Thyroid gland (tissue), 4 donors: ENCODE results near the gene FLRT2. TPM values are rescaled to one million over a fixed set of nuclear protein-coding genes. Genes with fewer than 3 reads are reported as not detected.

Source experiments
- DNase-seq, 2 donors: peaks; one replicate each; pipeline ENCODE4 v3.0.0-alpha.2; 2019
- H3K27ac ChIP-seq, 3 donors: fragments of 200-600 bp; sonication (generic); 1 replicate in 2 of 3; 2 replicates in 1 of 3; pipeline ENCODE4 v1.5.1; 2016 to 2019; ENCODE audit warnings: mild to moderate bottlenecking in 1 of 3, moderate library complexity in 1 of 3
- H3K27me3 ChIP-seq: fragments of 200-600 bp; sonication (generic); one replicate; pipeline ENCODE4 v1.5.1; 2019
- H3K36me3 ChIP-seq, 2 donors: fragments of 200-600 bp; sonication (generic); one replicate each; pipeline ENCODE4 v1.5.1; 2016 to 2019
- H3K4me1 ChIP-seq, 2 donors: fragments of 200-600 bp; sonication (generic); one replicate each; pipeline ENCODE4 v1.5.1; 2017 to 2019
- H3K4me3 ChIP-seq, 3 donors: fragments of 200-600 bp; sonication (generic); replicated peaks in 1 of 3; 1 replicate in 2 of 3; 2 replicates in 1 of 3; pipeline ENCODE4 v1.5.1; 2016; ENCODE audit warnings: mild to moderate bottlenecking in 1 of 3
- H3K9me3 ChIP-seq: fragments of 200-600 bp; sonication (generic); one replicate; pipeline ENCODE4 v1.5.1; 2017
- CTCF ChIP-seq, 6 experiments: fragments of 200-600 bp in 3 of 6; fragments of 450-650 bp in 3 of 6; sonication (generic) in 3 of 6; IDR thresholded peaks; one replicate each; pipeline ENCODE4 v1.5.1; 2016 to 2019; ENCODE audit warnings: antibody characterized with exemption in 6 of 6, mild to moderate bottlenecking in 2 of 6, inconsistent platforms in 1 of 6, moderate library complexity in 1 of 6
- POLR2A ChIP-seq, 2 donors: fragments of 450-650 bp; IDR thresholded peaks; one replicate each; pipeline ENCODE4 v1.6.1; 2017; ENCODE audit warnings: antibody characterized with exemption in 2 of 2, mild to moderate bottlenecking in 2 of 2, moderate library complexity in 1 of 2
- WGBS, 2 donors: methylation state at CpG; one replicate each; pipeline ENCODE4 v1.1.5; 2017; 5-methylcytosine and 5-hydroxymethylcytosine counted together
- intact Hi-C: fragments of 100-400 bp; cut with DNase I; formaldehyde crosslinking; loops from one replicate; pipeline ENCODE4 v1.15.1; 2023
- total RNA-seq, 4 donors: library from RNA; depleted of rRNA; stranded (reverse); fragments of >200 nt; gene quantifications; one replicate each; pipeline ENCODE4 v1.2.3, GENCODE V29; 2016

Gene FLRT2
- total RNA-seq, 4 donors from 2014 or later: 9.3 to 38.9 (median 23.5) TPM

- H3K4me1 ChIP-seq: peaks cover 2 to 3% of the 10 kb centered on the region in 2 donors
- H3K27ac ChIP-seq: peak overlapping the region in 1 of 3 donors; percentile 26
- H3K4me3 ChIP-seq: no peak overlapping the region
Observed at GRCh38 chr14:85565862-85566296, 35.9 kb downstream of the FLRT2 start.

GRCh38 chr14:85566603-85567002 lies 36.7 kb downstream of the FLRT2 start:
- Histone ChIP-seq H3K27ac (no peak overlapping the region), H3K36me3 (no peaks in the 10 kb centered on the region), H3K4me3 (no peak overlapping the region), H3K27me3 (no peaks in the 10 kb centered on the region), H3K4me1 (peaks cover 2 to 3% of the 10 kb centered on the region in 2 donors), H3K9me3 (no peaks in the 10 kb centered on the region)
- TF ChIP-seq POLR2A (IDR thresholded peaks at IDR 0.05) (no peak), CTCF (IDR thresholded peaks at IDR 0.05) (no peak)
- intact Hi-C loops: no loop called here
- no peak for DNase-seq
- WGBS, 2 donors: 73 to 76% methylated on average over 3 to 4 of the region's 4 CpGs

More at GRCh38 chr14:85565862-85566296, 35.9 kb downstream of the FLRT2 start:
- no peak for DNase-seq
- H3K36me3 ChIP-seq: no peaks in the 10 kb centered on the region
- H3K9me3 ChIP-seq: no peaks in the 10 kb centered on the region
- WGBS, 2 donors: 55 to 60% methylated on average over 3 of the region's 3 CpGs
- H3K27me3 ChIP-seq: no peaks in the 10 kb centered on the region
- intact Hi-C loops: no loop called here
- TF ChIP-seq CTCF (IDR thresholded peaks at IDR 0.05) (no peak), POLR2A (IDR thresholded peaks at IDR 0.05) (no peak)

GRCh38 chr14:85572011-85572410 lies 42.1 kb downstream of the FLRT2 start:
- intact Hi-C loops: no loop called here
- no peak for DNase-seq
- no peaks in the 10 kb centered on the region for H3K9me3 ChIP-seq
- H3K36me3 ChIP-seq: no peaks in the 10 kb centered on the region
- H3K27ac ChIP-seq: no peak overlapping the region
- 75 to 77% methylated on average over 2 of the region's 2 CpGs for WGBS, 2 donors
- TF ChIP-seq POLR2A (IDR thresholded peaks at IDR 0.05) (no peak), CTCF (IDR thresholded peaks at IDR 0.05) (no peak)
- H3K4me1 ChIP-seq: peaks cover 0 to 12% of the 10 kb centered on the region in 2 donors
- H3K4me3 ChIP-seq: no peak overlapping the region
- no peaks in the 10 kb centered on the region for H3K27me3 ChIP-seq

GRCh38 chr14:85572845-85573244 lies 42.9 kb downstream of the FLRT2 start:
- no peaks in the 10 kb centered on the region for H3K36me3 ChIP-seq
- no peak overlapping the region for H3K4me3 ChIP-seq
- intact Hi-C loops: no loop called here
- TF ChIP-seq POLR2A (IDR thresholded peaks at IDR 0.05) (no peak), CTCF (IDR thresholded peaks at IDR 0.05) (no peak)
- DNase-seq: no peak
- no peak overlapping the region for H3K27ac ChIP-seq
- H3K27me3 ChIP-seq: no peaks in the 10 kb centered on the region
- H3K9me3 ChIP-seq: no peaks in the 10 kb centered on the region
- H3K4me1 ChIP-seq: peaks cover 0 to 14% of the 10 kb centered on the region in 2 donors

GRCh38 chr14:85573406-85573805 lies 43.5 kb downstream of the FLRT2 start:
- no peak overlapping the region for H3K27ac ChIP-seq
- intact Hi-C loops: no loop called here
- H3K4me3 ChIP-seq: no peak overlapping the region
- 82 to 84% methylated on average over 4 of the region's 4 CpGs for WGBS, 2 donors
- no peaks in the 10 kb centered on the region for H3K27me3 ChIP-seq
- TF ChIP-seq POLR2A (IDR thresholded peaks at IDR 0.05): no peak
- TF ChIP-seq CTCF (IDR thresholded peaks at IDR 0.05): no peak
- no peaks in the 10 kb centered on the region for H3K36me3 ChIP-seq
- no peak for DNase-seq
- H3K4me1 ChIP-seq: peaks cover 0 to 14% of the 10 kb centered on the region in 2 donors
- no peaks in the 10 kb centered on the region for H3K9me3 ChIP-seq
